Measurements from ENCODE around the gene ABCD2. TPM values are rescaled to one million over a fixed set of nuclear protein-coding genes. Genes with fewer than 3 reads are reported as not detected.
"Not testable (repeated sequence)": the region's sequence is repeated elsewhere in the genome, so short reads cannot be mapped to it uniquely, and the experiment has no call there.

ABCD2 gene
- total and polyA plus RNA-seq, 7 donors = 0.04 to 0.34 (median 0.21) TPM

DNA sequence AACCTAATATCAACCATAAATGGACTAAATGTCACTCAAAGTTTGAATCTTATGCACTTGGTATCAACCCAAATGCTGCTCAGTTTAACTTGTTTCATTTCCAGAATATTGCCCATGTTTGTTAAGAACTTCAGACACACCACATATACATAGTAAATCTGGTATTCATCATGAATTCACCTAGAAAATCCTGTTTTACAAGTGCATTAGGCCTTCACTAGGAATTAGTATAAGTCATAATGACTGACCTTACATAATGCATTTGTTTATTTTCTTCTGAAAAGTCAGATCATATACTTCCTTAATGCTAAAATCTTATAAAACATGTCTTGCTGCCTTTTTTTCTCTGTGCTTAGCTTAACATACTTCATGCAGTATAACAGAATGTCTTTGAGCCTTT is 66.1 kb downstream of the ABCD2 start:
- intact Hi-C loops (cut with DNase I) = no loop called here
- ATAC-seq (no peak), DNase-seq (no peak)
- Histone ChIP-seq H3K4me1 (no peaks in the 10 kb centered on the region), H3K27me3 (ENCODE audit: insufficient read depth in 3 of 3, low read length in 2 of 3) (no peaks in the 10 kb centered on the region), H3K36me3 (ENCODE audit: insufficient read depth in 1 of 2, low read depth in 1 of 2) (no peaks in the 10 kb centered on the region), H3K27ac (no peak overlapping the region), H3K9me3 (peaks cover 9% of the 10 kb centered on the region), H3K4me3 (no peak overlapping the region)
- TF ChIP-seq, protein P1, sequence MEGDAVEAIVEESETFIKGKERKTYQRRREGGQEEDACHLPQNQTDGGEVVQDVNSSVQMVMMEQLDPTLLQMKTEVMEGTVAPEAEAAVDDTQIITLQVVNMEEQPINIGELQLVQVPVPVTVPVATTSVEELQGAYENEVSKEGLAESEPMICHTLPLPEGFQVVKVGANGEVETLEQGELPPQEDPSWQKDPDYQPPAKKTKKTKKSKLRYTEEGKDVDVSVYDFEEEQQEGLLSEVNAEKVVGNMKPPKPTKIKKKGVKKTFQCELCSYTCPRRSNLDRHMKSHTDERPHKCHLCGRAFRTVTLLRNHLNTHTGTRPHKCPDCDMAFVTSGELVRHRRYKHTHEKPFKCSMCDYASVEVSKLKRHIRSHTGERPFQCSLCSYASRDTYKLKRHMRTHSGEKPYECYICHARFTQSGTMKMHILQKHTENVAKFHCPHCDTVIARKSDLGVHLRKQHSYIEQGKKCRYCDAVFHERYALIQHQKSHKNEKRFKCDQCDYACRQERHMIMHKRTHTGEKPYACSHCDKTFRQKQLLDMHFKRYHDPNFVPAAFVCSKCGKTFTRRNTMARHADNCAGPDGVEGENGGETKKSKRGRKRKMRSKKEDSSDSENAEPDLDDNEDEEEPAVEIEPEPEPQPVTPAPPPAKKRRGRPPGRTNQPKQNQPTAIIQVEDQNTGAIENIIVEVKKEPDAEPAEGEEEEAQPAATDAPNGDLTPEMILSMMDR (IDR thresholded peaks at IDR 0.05) = no peak

DNA sequence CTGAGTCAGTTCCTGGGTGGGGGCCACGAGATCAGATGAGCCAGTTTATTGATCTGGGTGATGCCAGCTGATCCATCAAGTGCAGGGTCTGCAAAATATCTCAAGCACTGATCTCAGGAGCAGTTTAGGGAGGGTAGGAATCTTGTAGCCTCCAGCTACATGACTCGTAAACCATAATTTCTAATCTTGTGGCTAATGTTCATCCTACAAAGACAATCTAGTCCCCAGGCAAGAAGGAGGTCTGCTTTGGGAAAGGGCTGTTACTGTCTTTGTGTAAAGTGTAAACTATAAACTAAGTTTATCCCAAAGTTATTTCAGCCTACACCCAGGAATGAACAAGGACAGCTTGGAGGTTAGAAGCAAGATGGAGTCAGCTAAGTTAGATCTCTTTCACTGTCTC is 75.4 kb downstream of the ABCD2 start:
- H3K4me1 ChIP-seq; intact Hi-C loops (cut with DNase I); ATAC-seq; DNase-seq; H3K27ac ChIP-seq; H3K36me3 ChIP-seq (ENCODE audit: insufficient read depth in 1 of 2, low read depth in 1 of 2); H3K27me3 ChIP-seq (ENCODE audit: insufficient read depth in 3 of 3, low read length in 2 of 3); H3K9me3 ChIP-seq; H3K4me3 ChIP-seq: not testable (repeated sequence)
- 65 to 75% (median 73%) methylated on average over 2 of the region's 2 CpGs for WGBS, 3 donors

DNA sequence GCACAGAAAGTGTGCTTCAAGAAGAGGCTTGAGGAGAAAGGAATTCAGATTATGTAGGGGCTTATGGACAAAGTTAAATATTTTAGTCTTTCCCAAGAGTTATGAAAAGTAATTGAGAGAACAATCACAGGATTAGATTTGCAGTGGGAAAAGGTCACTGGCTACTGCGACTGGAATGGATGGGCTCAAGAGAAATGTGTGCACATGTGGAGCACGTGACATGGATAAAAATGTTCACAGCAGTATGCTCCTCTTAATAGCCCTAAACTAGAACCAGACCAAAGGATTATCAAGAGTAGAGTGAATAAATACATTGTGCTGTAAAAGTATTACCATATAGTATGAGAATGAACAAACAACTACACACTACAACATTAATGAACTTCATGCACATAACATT is 78.1 kb downstream of the ABCD2 start:
- no peak for ATAC-seq
- intact Hi-C loops (cut with DNase I) = no loop called here
- TF ChIP-seq, protein P1 (IDR thresholded peaks at IDR 0.05) = no peak
- 51 to 58% (median 52%) methylated on average over 2 of the region's 2 CpGs for WGBS, 3 donors
- Histone ChIP-seq H3K27ac (no peak overlapping the region), H3K27me3 (ENCODE audit: insufficient read depth in 3 of 3, low read length in 2 of 3) (no peaks in the 10 kb centered on the region), H3K4me3 (no peak overlapping the region), H3K36me3 (ENCODE audit: insufficient read depth in 1 of 2, low read depth in 1 of 2) (no peaks in the 10 kb centered on the region), H3K4me1 (no peaks in the 10 kb centered on the region), H3K9me3 (no peaks in the 10 kb centered on the region)
- DNase-seq = no peak

DNA sequence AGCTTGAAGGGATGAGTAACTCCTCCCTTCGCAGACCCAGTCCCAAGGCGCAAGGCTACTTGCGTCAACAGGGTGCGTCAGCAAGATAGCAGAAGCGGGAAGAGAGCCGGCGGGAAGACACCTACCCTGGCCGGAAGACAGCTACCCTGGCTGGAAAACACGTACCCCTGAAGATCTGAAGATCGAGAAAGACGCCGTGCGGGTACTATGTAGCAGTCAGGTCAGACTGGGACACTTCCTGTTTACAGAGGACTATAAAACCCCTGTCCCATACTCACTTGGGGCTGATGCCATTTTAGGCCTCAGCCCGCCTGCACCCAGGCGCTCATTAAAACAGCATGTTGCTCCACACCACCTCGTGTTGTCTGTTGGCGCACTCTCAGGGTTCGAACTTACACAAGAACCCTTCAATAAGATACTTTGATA is 80.9 kb downstream of the ABCD2 start:
- TF ChIP-seq, protein P1 (IDR thresholded peaks at IDR 0.05) = no peak
- Histone ChIP-seq H3K4me3 (no peak overlapping the region), H3K4me1 (no peaks in the 10 kb centered on the region), H3K27ac (no peak overlapping the region), H3K9me3 (no peaks in the 10 kb centered on the region), H3K36me3 (ENCODE audit: insufficient read depth in 1 of 2, low read depth in 1 of 2) (no peaks in the 10 kb centered on the region), H3K27me3 (ENCODE audit: insufficient read depth in 3 of 3, low read length in 2 of 3) (no peaks in the 10 kb centered on the region)
- ATAC-seq (no peak), DNase-seq (no peak)
- intact Hi-C loops (cut with DNase I) = no loop called here
- 89 to 94% (median 92%) methylated on average over 18 of the region's 18 CpGs for WGBS, 3 donors

DNA sequence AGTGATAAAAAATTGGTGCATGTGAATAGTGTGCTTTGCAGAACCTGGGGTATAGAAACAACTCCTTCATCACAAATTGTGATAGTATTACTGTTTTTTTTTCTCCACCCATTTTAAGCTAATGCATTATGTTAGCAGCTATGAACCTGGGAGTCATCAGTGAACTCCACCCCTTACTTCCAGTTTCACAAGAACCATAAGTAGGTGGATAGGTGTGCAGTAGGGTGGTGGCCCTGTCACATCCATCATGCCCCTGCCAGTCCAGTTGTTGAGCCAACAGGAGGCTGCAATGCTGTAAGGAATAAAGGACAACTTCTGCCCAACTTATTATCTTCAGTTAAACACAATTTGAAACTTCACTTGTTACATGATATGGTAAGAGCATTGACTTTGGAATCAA is 85.7 kb downstream of the ABCD2 start:
- Histone ChIP-seq H3K4me1 (no peaks in the 10 kb centered on the region), H3K27me3 (ENCODE audit: insufficient read depth in 3 of 3, low read length in 2 of 3) (no peaks in the 10 kb centered on the region), H3K4me3 (no peak overlapping the region), H3K9me3 (no peaks in the 10 kb centered on the region), H3K27ac (no peak overlapping the region), H3K36me3 (ENCODE audit: insufficient read depth in 1 of 2, low read depth in 1 of 2) (no peaks in the 10 kb centered on the region)
- TF ChIP-seq, protein P1 (IDR thresholded peaks at IDR 0.05) = no peak
- intact Hi-C loops (cut with DNase I) = no loop called here
- DNase-seq (no peak), ATAC-seq (no peak)

Data from psoas muscle (tissue), 8 donors.